ENCODE measurements around the gene RPS27A. TPM values are rescaled to one million over a fixed set of nuclear protein-coding genes. Genes with fewer than 3 reads are reported as not detected.

RPS27A gene
- total and polyA plus RNA-seq, 10 of the 15 experiments (the other 5 are each of a cell fraction or from before 2014, with no cell fraction given), result 1,460 to 4,705 (median 1,996) TPM

DNA sequence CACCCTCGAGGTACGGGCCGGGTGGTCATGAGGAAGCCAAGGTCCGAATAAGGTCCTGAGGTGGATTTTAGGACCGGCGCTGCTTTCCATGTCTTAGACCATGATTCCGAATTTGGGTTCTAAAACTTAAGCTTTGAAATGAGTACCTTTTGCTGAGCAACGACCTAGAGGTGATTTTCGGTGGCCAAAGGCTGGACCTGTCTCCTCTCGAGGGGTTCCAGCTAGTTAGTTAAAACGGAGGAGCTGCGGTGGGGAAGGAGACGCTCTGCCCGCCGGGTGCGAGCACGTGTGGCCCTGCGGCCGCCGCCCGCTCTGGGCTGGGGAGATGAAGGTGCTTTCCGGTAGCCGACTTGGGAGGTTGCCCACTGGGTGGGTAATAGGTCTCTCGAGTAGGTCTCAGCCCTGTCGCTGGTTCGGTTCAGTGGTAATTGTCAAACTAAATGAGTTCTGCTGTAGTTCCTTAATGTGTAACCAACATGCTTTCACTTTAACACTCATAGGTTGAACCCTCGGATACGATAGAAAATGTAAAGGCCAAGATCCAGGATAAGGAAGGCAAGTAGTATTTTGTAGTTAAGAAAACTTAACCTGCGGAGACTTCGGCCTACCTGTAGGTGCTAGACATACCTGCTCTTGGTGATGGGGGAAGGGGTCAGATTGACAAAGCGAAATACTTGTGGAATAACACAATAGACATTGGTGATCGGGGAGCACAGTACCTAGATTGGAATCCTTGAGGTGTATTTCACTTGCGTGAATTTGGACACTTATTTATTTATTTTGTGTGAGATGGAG, 572 bp downstream of the RPS27A start:
- Histone ChIP-seq H3K4me2 (ENCODE audit: control insufficient read depth, insufficient read depth) (peak overlapping the region; percentile 87), H3K4me3 (peak overlapping the region; percentile 93), H3K27ac (ENCODE audit: control insufficient read depth, insufficient read depth) (peak overlapping the region; percentile 98), H3K36me3 (ENCODE audit: control insufficient read depth in 2 of 2, insufficient read depth in 2 of 2, low read length in 1 of 2) (peaks cover 1 to 19% of the 10 kb centered on the region in 2 experiments; a peak in 3 of 4 replicates), H3K9ac (ENCODE audit: control insufficient read depth, insufficient read depth, low read length) (peak overlapping the region; percentile 98), H3K27me3 (replicated peaks in 1 of 2; ENCODE audit: control insufficient read depth in 2 of 2, insufficient read depth in 2 of 2, low read length in 1 of 2) (no peaks in the 10 kb centered on the region), H4K20me1 (ENCODE audit: control insufficient read depth, insufficient read depth) (no peaks in the 10 kb centered on the region), H2AFZ (ENCODE audit: control insufficient read depth, low read depth, low read length) (peak overlapping the region; percentile 98), H3K9me3 (replicated peaks; ENCODE audit: control insufficient read depth, insufficient read depth, low read length) (no peaks in the 10 kb centered on the region), H3K79me2 (ENCODE audit: control insufficient read depth, insufficient read depth, low read length) (peaks cover 50% of the 10 kb centered on the region), H3K4me1 (ENCODE audit: control insufficient read depth, insufficient read depth, low read length) (peaks cover 3% of the 10 kb centered on the region; the same call in 1 of the 2 replicates)
- TSS peak; percentile 77 for BruUV-seq (replicated peaks)
- ChIA-PET RAD21 (ENCODE audit: unreplicated experiment) (interaction anchor here (1.0 kb wide), 1 partner anchor 10 kb away, joined by 3 read pairs; no protein-coding TSS in a partner anchor), SMC1A (ENCODE audit: uncharacterized antibody, unreplicated experiment) (interaction anchor here (1.0 kb wide), 1 partner anchor 11 kb away, joined by 3 read pairs; no protein-coding TSS in a partner anchor), CTCF (interaction anchor here (1.0 kb wide), 1 partner anchor 199 kb away, joined by 3 read pairs; no protein-coding TSS in a partner anchor), POLR2A (interaction anchor here (0.9 to 1.3 kb wide), 3 partner anchors 14 to 254 kb away, joined by 3 to 8 read pairs (median 4); no protein-coding TSS in a partner anchor)
- in situ Hi-C loops (cut with MboI), result no loop called here
- FAIRE-seq (peak; percentile 38), DNase-seq (ENCODE audit: low read depth, low spot score) (no peak), ATAC-seq (peak; percentile 61)
- intact Hi-C loops (cut with micrococcal nuclease; ENCODE audit: unreplicated experiment), result loop anchor here (2.0 to 5.0 kb wide), 4 partner anchors 34 to 384 kb away; partner anchors contain the start of genes MTIF2, PPP4R3B and RTN4
- 2% methylated on average over 33 of the region's 33 CpGs for WGBS (ENCODE audit: insufficient coverage, insufficient replicate concordance, low lambda C conversion rate, missing lambda C conversion rate)
- TF ChIP-seq PML (IDR thresholded peaks at IDR 0.05; ENCODE audit: low read length) (no peak), BHLHE40 (IDR thresholded peaks at IDR 0.05; ENCODE audit: borderline replicate concordance in 1 of 2, low read depth in 2 of 2, low read length in 1 of 2) (peak; percentile 88 to 90), MAX (IDR thresholded peaks at IDR 0.05; ENCODE audit: low read depth, low read length) (peak; percentile 50; the same call in 1 of the 2 replicates), MXI1 (IDR thresholded peaks at IDR 0.05; ENCODE audit: low read depth, low read length) (peak; percentile 73), YBX1 (IDR thresholded peaks at IDR 0.05) (no peak), KAT2A (conservative IDR thresholded peaks at IDR 0.05; ENCODE audit: control insufficient read depth, low read depth, low read length) (no peak), YY1 (IDR thresholded peaks at IDR 0.05; ENCODE audit: low read depth, low read length) (no peak), BCL3 (IDR thresholded peaks at IDR 0.05; ENCODE audit: borderline replicate concordance, insufficient read depth, low read depth, low read length, poor library complexity, severe bottlenecking) (no peak), CREB1 (IDR thresholded peaks at IDR 0.05; ENCODE audit: low read depth) (no peak), NKRF (conservative IDR thresholded peaks at IDR 0.05) (no peak), CHD1 (IDR thresholded peaks at IDR 0.05; ENCODE audit: low read depth, low read length) (peak; percentile 74; the same call in 1 of the 2 replicates), MYC (IDR thresholded peaks at IDR 0.05; ENCODE audit: insufficient read depth, insufficient read length, insufficient replicate concordance, low read length, severe bottlenecking) (peak; percentile 39), FOXK2 (IDR thresholded peaks at IDR 0.05) (no peak), ZBED1 (IDR thresholded peaks at IDR 0.05; ENCODE audit: borderline replicate concordance) (no peak)
- TF ChIP-seq, protein P1, sequence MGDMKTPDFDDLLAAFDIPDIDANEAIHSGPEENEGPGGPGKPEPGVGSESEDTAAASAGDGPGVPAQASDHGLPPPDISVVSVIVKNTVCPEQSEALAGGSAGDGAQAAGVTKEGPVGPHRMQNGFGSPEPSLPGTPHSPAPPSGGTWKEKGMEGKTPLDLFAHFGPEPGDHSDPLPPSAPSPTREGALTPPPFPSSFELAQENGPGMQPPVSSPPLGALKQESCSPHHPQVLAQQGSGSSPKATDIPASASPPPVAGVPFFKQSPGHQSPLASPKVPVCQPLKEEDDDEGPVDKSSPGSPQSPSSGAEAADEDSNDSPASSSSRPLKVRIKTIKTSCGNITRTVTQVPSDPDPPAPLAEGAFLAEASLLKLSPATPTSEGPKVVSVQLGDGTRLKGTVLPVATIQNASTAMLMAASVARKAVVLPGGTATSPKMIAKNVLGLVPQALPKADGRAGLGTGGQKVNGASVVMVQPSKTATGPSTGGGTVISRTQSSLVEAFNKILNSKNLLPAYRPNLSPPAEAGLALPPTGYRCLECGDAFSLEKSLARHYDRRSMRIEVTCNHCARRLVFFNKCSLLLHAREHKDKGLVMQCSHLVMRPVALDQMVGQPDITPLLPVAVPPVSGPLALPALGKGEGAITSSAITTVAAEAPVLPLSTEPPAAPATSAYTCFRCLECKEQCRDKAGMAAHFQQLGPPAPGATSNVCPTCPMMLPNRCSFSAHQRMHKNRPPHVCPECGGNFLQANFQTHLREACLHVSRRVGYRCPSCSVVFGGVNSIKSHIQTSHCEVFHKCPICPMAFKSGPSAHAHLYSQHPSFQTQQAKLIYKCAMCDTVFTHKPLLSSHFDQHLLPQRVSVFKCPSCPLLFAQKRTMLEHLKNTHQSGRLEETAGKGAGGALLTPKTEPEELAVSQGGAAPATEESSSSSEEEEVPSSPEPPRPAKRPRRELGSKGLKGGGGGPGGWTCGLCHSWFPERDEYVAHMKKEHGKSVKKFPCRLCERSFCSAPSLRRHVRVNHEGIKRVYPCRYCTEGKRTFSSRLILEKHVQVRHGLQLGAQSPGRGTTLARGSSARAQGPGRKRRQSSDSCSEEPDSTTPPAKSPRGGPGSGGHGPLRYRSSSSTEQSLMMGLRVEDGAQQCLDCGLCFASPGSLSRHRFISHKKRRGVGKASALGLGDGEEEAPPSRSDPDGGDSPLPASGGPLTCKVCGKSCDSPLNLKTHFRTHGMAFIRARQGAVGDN (IDR thresholded peaks at IDR 0.05), result no peak

All from GM12878 (cell line).